Measurements from ENCODE around the gene ZNF784.
A peak's percentile ranks its signal among the peaks of the same experiment; 100 is the strongest.

The ZNF784 gene

GRCh38 chr19:55650126-55650557, 25.8 kb upstream of the ZNF784 start:
- Histone ChIP-seq H3K27ac (ENCODE audit: low read depth, low read length, poor library complexity, severe bottlenecking) (peak overlapping the region; percentile 94), H3K9me3 (ENCODE audit: low read length) (no peaks in the 10 kb centered on the region), H3K4me1 (ENCODE audit: insufficient read depth, low read length, severe bottlenecking) (peaks cover 37% of the 10 kb centered on the region), H3K27me3 (ENCODE audit: insufficient read depth, low read length) (no peaks in the 10 kb centered on the region), H3K9me2 (ENCODE audit: low read depth, low read length) (no peaks in the 10 kb centered on the region), H3K36me3 (ENCODE audit: insufficient read depth, low read length) (peaks cover 24% of the 10 kb centered on the region), H3K4me3 (ENCODE audit: low read depth, low read length, poor library complexity, severe bottlenecking) (no peak overlapping the region), H3K4me2 (ENCODE audit: low read length) (no peak overlapping the region), H3F3A (ENCODE audit: insufficient read depth, low read length) (peaks cover 9% of the 10 kb centered on the region; the same call in 1 of the 2 replicates), H4K20me1 (ENCODE audit: insufficient read depth, low read length) (no peaks in the 10 kb centered on the region), H2AFZ (ENCODE audit: low read length) (no peak overlapping the region), H3K9ac (ENCODE audit: low read length) (no peak overlapping the region), H3K79me2 (ENCODE audit: insufficient read depth, low read length) (no peaks in the 10 kb centered on the region)
- TF ChIP-seq EZH2 (IDR thresholded peaks at IDR 0.05; ENCODE audit: borderline replicate concordance, low read length), result no peak

- TF ChIP-seq CTCF (IDR thresholded peaks at IDR 0.05; ENCODE audit: low read length) (no peak), EZH2 (IDR thresholded peaks at IDR 0.05; ENCODE audit: borderline replicate concordance, low read length) (no peak)
- Histone ChIP-seq H4K20me1 (ENCODE audit: insufficient read depth, low read length) (no peaks in the 10 kb centered on the region), H3K27ac (ENCODE audit: low read depth, low read length, poor library complexity, severe bottlenecking) (peak overlapping the region; percentile 94), H3K4me2 (ENCODE audit: low read length) (peak overlapping the region; percentile 93), H3K9me2 (ENCODE audit: low read depth, low read length) (no peaks in the 10 kb centered on the region), H2AFZ (ENCODE audit: low read length) (no peak overlapping the region), H3K9ac (ENCODE audit: low read length) (peak overlapping the region; percentile 93), H3K79me2 (ENCODE audit: insufficient read depth, low read length) (peaks cover 2% of the 10 kb centered on the region; the same call in 1 of the 2 replicates), H3K36me3 (ENCODE audit: insufficient read depth, low read length) (peaks cover 30% of the 10 kb centered on the region), H3K4me1 (ENCODE audit: insufficient read depth, low read length, severe bottlenecking) (peaks cover 43% of the 10 kb centered on the region), H3K9me3 (ENCODE audit: low read length) (no peaks in the 10 kb centered on the region), H3K27me3 (ENCODE audit: insufficient read depth, low read length) (no peaks in the 10 kb centered on the region), H3F3A (ENCODE audit: insufficient read depth, low read length) (peaks cover 9% of the 10 kb centered on the region; the same call in 1 of the 2 replicates), H3K4me3 (ENCODE audit: low read depth, low read length, poor library complexity, severe bottlenecking) (peak overlapping the region; percentile 87)
These were observed 25.1 kb upstream of the ZNF784 start for GRCh38 chr19:55649268-55650125.

GRCh38 chr19:55648585-55649267, 24.4 kb upstream of the ZNF784 start:
- peak overlapping the region; percentile 93 for H3K4me2 ChIP-seq (ENCODE audit: low read length)
- no peak for TF ChIP-seq EZH2 (IDR thresholded peaks at IDR 0.05; ENCODE audit: borderline replicate concordance, low read length)
- no peak for TF ChIP-seq CTCF (IDR thresholded peaks at IDR 0.05; ENCODE audit: low read length)
- peaks cover 37% of the 10 kb centered on the region for H3K36me3 ChIP-seq (ENCODE audit: insufficient read depth, low read length)
- H3K4me1 ChIP-seq (ENCODE audit: insufficient read depth, low read length, severe bottlenecking), result peaks cover 47% of the 10 kb centered on the region
- H3K79me2 ChIP-seq (ENCODE audit: insufficient read depth, low read length), result peaks cover 10% of the 10 kb centered on the region
- H4K20me1 ChIP-seq (ENCODE audit: insufficient read depth, low read length), result no peaks in the 10 kb centered on the region
- H3K9ac ChIP-seq (ENCODE audit: low read length), result peak overlapping the region; percentile 93
- H3F3A ChIP-seq (ENCODE audit: insufficient read depth, low read length), result peaks cover 9% of the 10 kb centered on the region; the same call in 1 of the 2 replicates
- peak overlapping the region; percentile 94 for H3K27ac ChIP-seq (ENCODE audit: low read depth, low read length, poor library complexity, severe bottlenecking)
- no peak overlapping the region for H2AFZ ChIP-seq (ENCODE audit: low read length)
- H3K27me3 ChIP-seq (ENCODE audit: insufficient read depth, low read length), result no peaks in the 10 kb centered on the region
- H3K4me3 ChIP-seq (ENCODE audit: low read depth, low read length, poor library complexity, severe bottlenecking), result peak overlapping the region; percentile 87
- no peaks in the 10 kb centered on the region for H3K9me2 ChIP-seq (ENCODE audit: low read depth, low read length)
- no peaks in the 10 kb centered on the region for H3K9me3 ChIP-seq (ENCODE audit: low read length)
